H1 (cell line): ENCODE measurements around the gene NEURL1.

Source experiments
- CTCF ChIP-seq, 3 experiments: IDR thresholded peaks; 1 replicate in 2 of 3; 2 replicates in 1 of 3; pipeline versions ENCODE4 v1.5.1 to v1.6.1; 2011; ENCODE audit warnings: low read length in 3 of 3, mild to moderate bottlenecking in 3 of 3, inconsistent platforms in 2 of 3, low read depth in 1 of 3, moderate library complexity in 1 of 3; ENCODE audit not compliant: insufficient read depth in 1 of 3; ENCODE audit errors: control extremely low read depth in 1 of 3
- EZH2 ChIP-seq: fragments of 200-600 bp; sonication (generic); IDR thresholded peaks from 2 replicates; pipeline ENCODE4 v1.7.1; 2012; ENCODE audit warnings: low read depth, mild to moderate bottlenecking, moderate library complexity, low read length, inconsistent platforms; ENCODE audit not compliant: severe bottlenecking
- GABPA ChIP-seq: IDR thresholded peaks from 2 replicates; pipeline ENCODE4 v1.6.1; 2011; ENCODE audit warnings: mild to moderate bottlenecking, low read length, moderate library complexity, borderline replicate concordance; ENCODE audit not compliant: insufficient read depth
- HDAC2 ChIP-seq, 2 experiments: fragments of 300-600 bp in 1 of 2; sonication (generic) in 1 of 2; IDR thresholded peaks; 2 replicates each; pipeline ENCODE4 v1.6.1; 2011 to 2012; ENCODE audit warnings: low read depth in 2 of 2, low read length in 2 of 2, mild to moderate bottlenecking in 2 of 2, moderate library complexity in 2 of 2, borderline replicate concordance in 1 of 2, inconsistent platforms in 1 of 2
- HDAC6 ChIP-seq: IDR thresholded peaks from one replicate; pipeline ENCODE4 v1.7.1; 2012; ENCODE audit warnings: low read depth, mild to moderate bottlenecking, inconsistent platforms, low read length, moderate library complexity
- SIN3A ChIP-seq, 2 experiments: IDR thresholded peaks in 1 of 2; conservative IDR thresholded peaks in 1 of 2; 2 replicates each; pipeline ENCODE4 v1.6.1; 2011 to 2012; ENCODE audit warnings: low read length in 2 of 2, improper control_type of control experiment in 1 of 2, low read depth in 1 of 2, mild to moderate bottlenecking in 1 of 2
- SP4 ChIP-seq: IDR thresholded peaks from 2 replicates; pipeline ENCODE4 v1.6.1; 2012; ENCODE audit warnings: low read length, inconsistent platforms
- TEAD4 ChIP-seq: IDR thresholded peaks from 2 replicates; pipeline ENCODE4 v1.6.1; 2012; ENCODE audit warnings: low read depth, low read length, inconsistent platforms, mixed read lengths
- YY1 ChIP-seq: IDR thresholded peaks from 2 replicates; pipeline ENCODE4 v1.6.1; 2011; ENCODE audit warnings: low read depth, mild to moderate bottlenecking, low read length

- no peak for TF ChIP-seq SIN3A (conservative IDR thresholded peaks at IDR 0.05 in 1 of 2, IDR thresholded peaks at IDR 0.05 in 1 of 2; ENCODE audit: low read depth in 1 of 2, low read length in 2 of 2)
- no peak for TF ChIP-seq HDAC6
- TF ChIP-seq CTCF (IDR thresholded peaks at IDR 0.05; ENCODE audit: control extremely low read depth in 1 of 3, insufficient read depth in 1 of 3, low read depth in 1 of 3, low read length in 3 of 3): no peak
- TF ChIP-seq HDAC2 (IDR thresholded peaks at IDR 0.05; ENCODE audit: borderline replicate concordance in 1 of 2, low read depth in 2 of 2, low read length in 2 of 2): no peak
- no peak for TF ChIP-seq SP4
- TF ChIP-seq TEAD4: no peak
- no peak for TF ChIP-seq EZH2
- no peak for TF ChIP-seq YY1
- no peak for TF ChIP-seq GABPA
These were observed 3.8 kb downstream of the NEURL1 start for GRCh38 chr10:103497161-103497915.
